Measurements from ENCODE around the gene FBLN1.

DNA sequence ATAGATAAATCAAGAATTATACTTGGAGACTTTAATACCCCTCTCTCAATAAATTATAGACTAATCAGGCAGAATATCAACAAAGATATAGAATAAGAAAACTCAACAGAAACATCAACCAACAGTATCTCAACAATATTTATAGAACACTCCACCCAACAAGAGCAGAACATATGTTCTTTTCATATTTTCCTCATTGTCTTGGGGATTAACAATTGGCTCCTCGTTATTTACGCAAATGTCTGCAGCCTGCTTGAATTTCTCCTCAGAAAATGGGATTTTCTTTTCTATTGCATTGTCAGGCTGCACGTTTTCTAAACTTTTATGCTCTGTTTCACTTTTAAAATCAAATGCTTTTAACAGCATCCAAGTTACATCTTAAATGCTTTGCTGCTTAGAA, 37.0 kb upstream of the FBLN1 start:
- no peak for TF ChIP-seq POLR2AphosphoS5 (IDR thresholded peaks at IDR 0.05)
- no peak for TF ChIP-seq POLR2A (IDR thresholded peaks at IDR 0.05)

Data from stomach (tissue), 4 donors.